B cell (primary cell): ENCODE results near the gene AARS2. TPM values are rescaled to one million over a fixed set of nuclear protein-coding genes. Genes with fewer than 3 reads are reported as not detected.

Source experiments
- ATAC-seq: fragments of 200-7000 bp; cut with Tn5 transposase; one replicate; pipeline ENCODE4 v1.10.0; 2021; ENCODE audit warnings: low read depth, mild to moderate bottlenecking, moderate number of reproducible peaks, moderate library complexity
- CTCF ChIA-PET: fragments of 350-600 bp; sonication (Branson Sonifier 250); formaldehyde crosslinking; loops from one replicate; lab custom pipeline; 2021; ENCODE audit warnings: antibody characterized with exemption, inconsistent platforms; lab: Charles Lee
- POLR2A ChIA-PET: fragments of 350-600 bp; sonication (Branson Sonifier 250); formaldehyde crosslinking; loops from one replicate; lab custom pipeline; 2021; ENCODE audit warnings: antibody characterized with exemption; lab: Charles Lee
- DNase-seq: peaks from one replicate; pipeline ENCODE4 v3.0.0; 2013
- H2AFZ ChIP-seq: 2 replicates; pipeline ENCODE4 v1.6.1; 2012; ENCODE audit warnings: mild to moderate bottlenecking, low read depth, low read length; ENCODE audit not compliant: insufficient read depth, poor library complexity, severe bottlenecking
- H3K27ac ChIP-seq, 2 donors: 1 replicate in 1 of 2; 2 replicates in 1 of 2; pipeline ENCODE4 v1.5.1; 2012 to 2013; ENCODE audit warnings: low read length in 2 of 2, mild to moderate bottlenecking in 2 of 2, moderate library complexity in 1 of 2
- H3K27me3 ChIP-seq, 4 experiments: fragments of 200-600 bp in 1 of 4; sonication (generic) in 1 of 4; replicated peaks in 1 of 4; 1 replicate in 2 of 4; 2 replicates in 2 of 4; pipeline versions ENCODE4 v1.6.1 to v1.7.0; 2013 to 2016; ENCODE audit warnings: low read length in 3 of 4, mild to moderate bottlenecking in 2 of 4, mixed read lengths in 1 of 4, moderate library complexity in 1 of 4; ENCODE audit not compliant: insufficient read depth in 4 of 4, control insufficient read depth in 3 of 4; ENCODE audit errors: control extremely low read depth in 1 of 4
- H3K36me3 ChIP-seq, 2 experiments: replicated peaks in 1 of 2; 1 replicate in 1 of 2; 2 replicates in 1 of 2; pipeline versions ENCODE4 v1.6.1 to v1.7.1; 2013; ENCODE audit warnings: low read length in 1 of 2; ENCODE audit not compliant: insufficient read depth in 2 of 2, control insufficient read depth in 1 of 2; ENCODE audit errors: control extremely low read depth in 1 of 2, extremely low read depth in 1 of 2
- H3K4me1 ChIP-seq, 2 donors: fragments of 200-600 bp in 1 of 2; sonication (generic) in 1 of 2; 1 replicate in 1 of 2; 2 replicates in 1 of 2; pipeline versions ENCODE4 v1.5.1 to v1.6.1; 2013 to 2017; ENCODE audit warnings: low read length in 2 of 2; ENCODE audit not compliant: control insufficient read depth in 2 of 2, insufficient read depth in 2 of 2
- H3K4me2 ChIP-seq: replicated peaks from 2 replicates; pipeline ENCODE3; 2012; ENCODE audit warnings: mild to moderate bottlenecking, low read depth, low read length; ENCODE audit not compliant: poor library complexity, severe bottlenecking
- H3K4me3 ChIP-seq, 5 experiments: fragments of 200-600 bp in 1 of 5; sonication (generic) in 1 of 5; 1 replicate in 3 of 5; 2 replicates in 2 of 5; pipeline versions ENCODE4 v1.5.1 to v1.7.0; 2011 to 2016; ENCODE audit warnings: low read length in 4 of 5, mild to moderate bottlenecking in 4 of 5, low read depth in 2 of 5, control low read depth in 1 of 5, moderate library complexity in 1 of 5; ENCODE audit not compliant: insufficient read depth in 1 of 5; ENCODE audit errors: control extremely low read depth in 1 of 5, extremely low read depth in 1 of 5
- H3K79me2 ChIP-seq: fragments of 200-600 bp; sonication (generic); one replicate; pipeline ENCODE4 v1.6.0; 2016; ENCODE audit warnings: low read length; ENCODE audit not compliant: control insufficient read depth, insufficient read depth
- H3K9ac ChIP-seq: fragments of 200-600 bp; sonication (generic); 2 replicates; pipeline ENCODE4 v1.6.1; 2017; ENCODE audit warnings: mild to moderate bottlenecking, low read length, moderate library complexity
- H3K9me3 ChIP-seq, 3 donors: one replicate each; pipeline versions ENCODE4 v1.6.1 to v1.7.1; 2013; ENCODE audit warnings: low read length in 2 of 3; ENCODE audit not compliant: control insufficient read depth in 2 of 3, insufficient read depth in 1 of 3; ENCODE audit errors: control extremely low read depth in 1 of 3
- H4K20me1 ChIP-seq: 2 replicates; pipeline ENCODE4 v1.6.0; 2012; ENCODE audit warnings: mild to moderate bottlenecking, low read length; ENCODE audit not compliant: insufficient read depth, control insufficient read depth, poor library complexity, severe bottlenecking
- H3K27ac Mint-ChIP-seq: one replicate; pipeline ENCODE4 v1.8.0; 2021; ENCODE audit warnings: mixed read lengths
- H3K27me3 Mint-ChIP-seq: one replicate; pipeline ENCODE4 v1.8.0; 2021; ENCODE audit warnings: mixed read lengths
- H3K4me1 Mint-ChIP-seq: one replicate; pipeline ENCODE4 v1.8.0; 2021; ENCODE audit warnings: mixed read lengths
- H3K4me3 Mint-ChIP-seq: one replicate; pipeline ENCODE4 v1.8.0; 2021; ENCODE audit warnings: mixed read lengths
- H3K9me3 Mint-ChIP-seq: one replicate; pipeline ENCODE4 v1.8.0; 2022; ENCODE audit warnings: mixed read lengths; ENCODE audit not compliant: insufficient read depth
- EZH2 ChIP-seq: IDR thresholded peaks from 2 replicates; pipeline ENCODE4 v1.6.1; 2012; ENCODE audit warnings: borderline replicate concordance, low read depth, mild to moderate bottlenecking, moderate library complexity, low read length; ENCODE audit not compliant: insufficient read depth, poor library complexity, severe bottlenecking
- WGBS: methylation state at CpG from one replicate; pipeline ENCODE4 v1.1.5; 2013; ENCODE audit warnings: missing lambda C conversion rate; ENCODE audit not compliant: insufficient coverage; 5-methylcytosine and 5-hydroxymethylcytosine counted together
- intact Hi-C: fragments of 100-400 bp; cut with micrococcal nuclease; formaldehyde crosslinking; loops from one replicate; pipeline ENCODE4 v1.10.0; 2022
- polyA plus RNA-seq: library from polyadenylated mRNA; depleted of rRNA; stranded (reverse); fragments of >200 nt; gene quantifications from 2 replicates; pipeline ENCODE4 v1.2.3, GENCODE V29; 2012
- total RNA-seq, 2 donors: library from RNA; stranded (reverse); fragments of 120-200 nt in 1 of 2; gene quantifications; 1 replicate in 1 of 2; 2 replicates in 1 of 2; pipeline versions ENCODE4 v1.2.3 to v1.2.4, GENCODE V29; 2013 to 2022
- TF ChIP-seq, protein P1 (sequence below): fragments of 200-600 bp; IDR thresholded peaks from one replicate; pipeline ENCODE4 v1.8.0; 2022; ENCODE audit warnings: antibody characterized with exemption, mild to moderate bottlenecking

The AARS2 gene
- total and polyA plus RNA-seq, 2 donors (not counting 1 experiment from before 2014, with no cell fraction given), result 11.3 to 21.3 TPM

DNA sequence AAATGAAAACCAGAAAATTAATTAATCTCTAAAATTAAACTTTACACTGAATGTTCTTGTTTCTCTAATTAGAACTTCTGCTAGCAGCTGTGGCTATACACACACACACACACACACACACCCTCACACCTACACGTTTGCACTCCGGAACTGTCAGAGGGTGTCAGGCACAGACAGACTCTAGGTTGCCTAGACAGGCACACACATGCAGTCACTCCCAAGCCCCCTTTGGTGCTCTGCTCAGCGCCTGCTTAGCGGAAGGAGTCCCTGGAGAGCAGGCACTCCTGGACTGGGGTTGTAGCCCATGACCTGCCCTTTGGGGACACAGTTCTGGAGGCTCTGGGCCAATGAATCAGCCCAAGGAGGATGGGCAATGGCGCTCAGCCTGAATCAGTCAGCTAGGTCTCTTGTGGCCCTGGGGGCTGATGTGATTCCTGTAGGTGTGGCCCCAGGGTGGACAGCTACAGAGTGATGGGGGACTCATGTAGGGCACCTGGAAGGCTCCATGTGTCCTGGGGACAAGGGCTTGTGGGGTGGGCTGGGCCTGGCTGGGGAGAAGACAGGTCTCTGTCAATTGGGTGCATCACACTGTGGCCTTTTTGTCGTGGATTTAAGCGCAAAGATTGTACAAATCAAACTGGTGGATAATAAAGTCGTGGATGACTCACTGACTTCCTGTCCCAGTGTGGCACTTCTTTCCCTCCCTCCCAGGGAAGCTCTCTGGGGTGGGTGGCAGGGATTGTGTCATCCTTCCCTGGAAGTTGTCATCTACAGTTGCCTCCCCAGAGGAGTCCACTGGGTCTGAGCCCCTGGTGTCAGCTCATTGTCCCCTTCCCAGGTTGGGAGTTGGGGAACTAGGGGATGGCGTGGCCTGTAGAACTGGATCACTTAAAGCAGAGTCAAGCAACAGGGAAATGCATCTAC lies 34.1 kb downstream of the AARS2 start:
- intact Hi-C loops, result no loop called here
- WGBS, result 83% methylated on average over 6 of the region's 9 CpGs
- no peak overlapping the region for H3K27ac ChIP-seq
- H3K4me3 ChIP-seq, result no peak overlapping the region
- no peaks in the 10 kb centered on the region for H3K9me3 Mint-ChIP-seq
- H3K27ac Mint-ChIP-seq, result no peak overlapping the region
- H3K36me3 ChIP-seq, result no peaks in the 10 kb centered on the region
- peaks cover 0 to 48% (median 16%) of the 10 kb centered on the region in 4 experiments for H3K27me3 ChIP-seq
- H3K4me1 Mint-ChIP-seq, result peaks cover 5% of the 10 kb centered on the region
- peaks cover 60% of the 10 kb centered on the region for H3K27me3 Mint-ChIP-seq
- no peak overlapping the region for H3K9ac ChIP-seq
- CTCF ChIA-PET, result interaction anchor here (1.1 kb wide), 1 partner anchor 17 kb away, joined by 3 read pairs; no protein-coding TSS in a partner anchor
- peaks cover 0 to 10% (median 0%) of the 10 kb centered on the region in 3 donors for H3K9me3 ChIP-seq
- TF ChIP-seq, protein P1, sequence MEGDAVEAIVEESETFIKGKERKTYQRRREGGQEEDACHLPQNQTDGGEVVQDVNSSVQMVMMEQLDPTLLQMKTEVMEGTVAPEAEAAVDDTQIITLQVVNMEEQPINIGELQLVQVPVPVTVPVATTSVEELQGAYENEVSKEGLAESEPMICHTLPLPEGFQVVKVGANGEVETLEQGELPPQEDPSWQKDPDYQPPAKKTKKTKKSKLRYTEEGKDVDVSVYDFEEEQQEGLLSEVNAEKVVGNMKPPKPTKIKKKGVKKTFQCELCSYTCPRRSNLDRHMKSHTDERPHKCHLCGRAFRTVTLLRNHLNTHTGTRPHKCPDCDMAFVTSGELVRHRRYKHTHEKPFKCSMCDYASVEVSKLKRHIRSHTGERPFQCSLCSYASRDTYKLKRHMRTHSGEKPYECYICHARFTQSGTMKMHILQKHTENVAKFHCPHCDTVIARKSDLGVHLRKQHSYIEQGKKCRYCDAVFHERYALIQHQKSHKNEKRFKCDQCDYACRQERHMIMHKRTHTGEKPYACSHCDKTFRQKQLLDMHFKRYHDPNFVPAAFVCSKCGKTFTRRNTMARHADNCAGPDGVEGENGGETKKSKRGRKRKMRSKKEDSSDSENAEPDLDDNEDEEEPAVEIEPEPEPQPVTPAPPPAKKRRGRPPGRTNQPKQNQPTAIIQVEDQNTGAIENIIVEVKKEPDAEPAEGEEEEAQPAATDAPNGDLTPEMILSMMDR, result no peak
- no peak for TF ChIP-seq EZH2
- ATAC-seq, result no peak
- H3K79me2 ChIP-seq, result no peaks in the 10 kb centered on the region
- H2AFZ ChIP-seq, result no peak overlapping the region
- H3K4me1 ChIP-seq, result peaks cover 5 to 11% of the 10 kb centered on the region in 2 donors
- H3K4me3 Mint-ChIP-seq, result no peak overlapping the region
- DNase-seq, result no peak
- POLR2A ChIA-PET, result no interaction called here
- no peaks in the 10 kb centered on the region for H4K20me1 ChIP-seq
- no peak overlapping the region for H3K4me2 ChIP-seq

- Mint-ChIP-seq H3K4me3 (no peak overlapping the region), H3K4me1 (peaks cover 5% of the 10 kb centered on the region), H3K27ac (no peak overlapping the region), H3K27me3 (peaks cover 58% of the 10 kb centered on the region), H3K9me3 (no peaks in the 10 kb centered on the region)
- H2AFZ ChIP-seq, result no peak overlapping the region
- TF ChIP-seq EZH2, result no peak
- TF ChIP-seq, protein P1, result no peak
- 75% methylated on average over 2 of the region's 3 CpGs for WGBS
- no peak overlapping the region for H3K4me3 ChIP-seq
- peaks cover 0 to 54% (median 17%) of the 10 kb centered on the region in 4 experiments for H3K27me3 ChIP-seq
- peaks cover 5 to 11% of the 10 kb centered on the region in 2 donors for H3K4me1 ChIP-seq
- no peak overlapping the region for H3K9ac ChIP-seq
- H3K79me2 ChIP-seq, result no peaks in the 10 kb centered on the region
- ChIA-PET POLR2A (no interaction called here), CTCF (interaction anchor here (0.8 to 1.1 kb wide), 3 partner anchors 10 to 59 kb away, joined by 3 read pairs; no protein-coding TSS in a partner anchor)
- H3K4me2 ChIP-seq, result no peak overlapping the region
- intact Hi-C loops, result no loop called here
- no peaks in the 10 kb centered on the region for H4K20me1 ChIP-seq
- no peaks in the 10 kb centered on the region for H3K36me3 ChIP-seq
- DNase-seq (no peak), ATAC-seq (no peak)
- H3K27ac ChIP-seq, result no peak overlapping the region
- peaks cover 0 to 10% (median 0%) of the 10 kb centered on the region in 3 donors for H3K9me3 ChIP-seq
These were observed 34.8 kb downstream of the AARS2 start for GRCh38 chr6:44278315-44278714.
